HepG2 (cell line): ENCODE results near the gene CFD. TPM values are rescaled to one million over a fixed set of nuclear protein-coding genes. Genes with fewer than 3 reads are reported as not detected.

Experiments used
- ATAC-seq: fragments of 200-7000 bp; cut with Tn5 transposase; 3 replicates; pipeline ENCODE4 v1.9.1; 2020; ENCODE audit warnings: mild to moderate bottlenecking, moderate library complexity
- BruUV-seq: library from RNA; stranded (reverse); fragments of 400-500 nt; replicated peaks from 2 replicates; lab custom pipeline; 2021; lab: Mats Ljungman, UMichigan
- CTCF ChIA-PET: fragments of 300-600 bp; formaldehyde crosslinking; extraction: SDS; loops from one replicate; lab custom pipeline; 2021; ENCODE audit warnings: low total read pairs, inconsistent platforms, low intra/inter-chr PET ratio; lab: Yijun Ruan, JAX
- POLR2A ChIA-PET: fragments of 350-600 bp; sonication (Branson Sonifier 250); formaldehyde crosslinking; loops from one replicate; lab custom pipeline; 2020; ENCODE audit warnings: antibody characterized with exemption, inconsistent platforms; lab: Yijun Ruan, JAX
- DNase-seq: peaks from one replicate; pipeline ENCODE4 v3.0.0-alpha.2; 2015; ENCODE audit warnings: low spot score
- FAIRE-seq: peaks from 3 replicates; lab custom pipeline; 2011; peaks lifted over from hg19 to GRCh38; lab: Jason Lieb, UNC
- H2AFZ ChIP-seq: one replicate; pipeline ENCODE4 v1.6.1; 2011; ENCODE audit warnings: low read length, inconsistent platforms
- H3K27ac ChIP-seq: fragments of 300-600 bp; 3 replicates; pipeline ENCODE4 v1.8.0; 2011; ENCODE audit warnings: mixed run types, mild to moderate bottlenecking, mixed read lengths, low read length, inconsistent platforms; ENCODE audit not compliant: insufficient read depth; ENCODE audit errors: extremely low read length
- H3K27me3 ChIP-seq, 2 experiments: fragments of 200-600 bp in 1 of 2; 2 replicates in 1 of 2; 3 replicates in 1 of 2; pipeline versions ENCODE4 v1.6.0 to v1.8.0; 2011; ENCODE audit warnings: low read length in 2 of 2, mild to moderate bottlenecking in 2 of 2, moderate library complexity in 2 of 2, inconsistent platforms in 1 of 2; ENCODE audit not compliant: insufficient read depth in 2 of 2, control insufficient read depth in 1 of 2
- H3K36me3 ChIP-seq, 2 experiments: fragments of 200-600 bp in 1 of 2; replicated peaks in 1 of 2; 2 replicates in 1 of 2; 3 replicates in 1 of 2; pipeline versions ENCODE4 v1.5.1 to v1.8.0; 2011; ENCODE audit warnings: low read length in 2 of 2, inconsistent platforms in 1 of 2; ENCODE audit not compliant: insufficient read depth in 2 of 2, control insufficient read depth in 1 of 2
- H3K4me1 ChIP-seq: 2 replicates; pipeline ENCODE4 v1.5.1; 2012; ENCODE audit warnings: low read length, inconsistent platforms; ENCODE audit not compliant: insufficient read depth
- H3K4me2 ChIP-seq: 2 replicates; pipeline ENCODE4 v1.6.0; 2011; ENCODE audit warnings: low read depth, low read length, inconsistent platforms
- H3K4me3 ChIP-seq, 3 experiments: fragments of 200-600 bp in 1 of 3; sonication (generic), shearing (Covaris generic) in 1 of 3; replicated peaks in 1 of 3; 2 replicates each; pipeline ENCODE4 v1.5.1; 2011 to 2016; ENCODE audit warnings: low read length in 3 of 3, inconsistent platforms in 2 of 3, low read depth in 2 of 3, mild to moderate bottlenecking in 2 of 3, control low read depth in 1 of 3, mixed read lengths in 1 of 3; ENCODE audit not compliant: insufficient read depth in 1 of 3
- H3K79me2 ChIP-seq: one replicate; pipeline ENCODE4 v1.6.1; 2011; ENCODE audit warnings: low read length, inconsistent platforms; ENCODE audit not compliant: insufficient read depth
- H3K9ac ChIP-seq: 2 replicates; pipeline ENCODE4 v1.6.0; 2011; ENCODE audit warnings: mild to moderate bottlenecking, low read depth, low read length, inconsistent platforms; ENCODE audit not compliant: insufficient read depth
- H3K9me3 ChIP-seq: 2 replicates; pipeline ENCODE4 v1.5.1; 2012; ENCODE audit warnings: mild to moderate bottlenecking, low read length
- H4K20me1 ChIP-seq: 2 replicates; pipeline ENCODE4 v1.6.0; 2011; ENCODE audit warnings: inconsistent platforms, mild to moderate bottlenecking, low read length, moderate library complexity; ENCODE audit not compliant: insufficient read depth
- AGO1 ChIP-seq: fragments of 200-400 bp; formaldehyde crosslinking; IDR thresholded peaks from 2 replicates; pipeline ENCODE4 v1.6.1; 2017; ENCODE audit warnings: mild to moderate bottlenecking, low read depth, low read length, moderate library complexity; ENCODE audit not compliant: poor library complexity, severe bottlenecking
- AGO2 ChIP-seq: fragments of 200-400 bp; formaldehyde crosslinking; optimal IDR thresholded peaks from 2 replicates; pipeline ENCODE3; 2017; ENCODE audit warnings: mild to moderate bottlenecking, low read depth, low read length, moderate library complexity
- CENPX ChIP-seq: sonication (generic); formaldehyde crosslinking; IDR thresholded peaks from 2 replicates; pipeline ENCODE4 v1.9.0; 2021; ENCODE audit warnings: mild to moderate bottlenecking, missing genetic modification reagents, moderate library complexity
- KLF11 ChIP-seq: IDR thresholded peaks from 2 replicates; pipeline ENCODE4 v1.6.1; 2016; ENCODE audit warnings: missing compliant biosample characterization
- NPAS2 ChIP-seq: sonication (generic); formaldehyde crosslinking; IDR thresholded peaks from 2 replicates; pipeline ENCODE4 v1.8.0; 2022; ENCODE audit warnings: mild to moderate bottlenecking, missing genetic modification reagents, borderline replicate concordance
- RBFOX2 ChIP-seq: fragments of 200-400 bp; formaldehyde crosslinking; IDR thresholded peaks from 2 replicates; pipeline ENCODE4 v1.6.1; 2017; ENCODE audit warnings: low read depth, mild to moderate bottlenecking, low read length
- RBM22 ChIP-seq: fragments of 200-400 bp; formaldehyde crosslinking; optimal IDR thresholded peaks from 2 replicates; pipeline ENCODE3; 2017; ENCODE audit warnings: mild to moderate bottlenecking, low read length, moderate library complexity
- SP4 ChIP-seq: sonication (generic); formaldehyde crosslinking; IDR thresholded peaks from 2 replicates; pipeline ENCODE4 v1.8.1; 2023; ENCODE audit warnings: mild to moderate bottlenecking, missing genetic modification reagents
- U2AF2 ChIP-seq: fragments of 200-400 bp; formaldehyde crosslinking; IDR thresholded peaks from 2 replicates; pipeline ENCODE4 v1.6.1; 2017; ENCODE audit warnings: low read depth, mild to moderate bottlenecking, low read length
- ZFP41 ChIP-seq: sonication (generic); formaldehyde crosslinking; IDR thresholded peaks from 2 replicates; pipeline ENCODE4 v1.4.0; 2020; ENCODE audit warnings: mild to moderate bottlenecking, missing genetic modification reagents, borderline replicate concordance
- ZSCAN22 ChIP-seq: sonication (generic); formaldehyde crosslinking; IDR thresholded peaks from 2 replicates; pipeline ENCODE4 v1.4.0; 2020; ENCODE audit warnings: mild to moderate bottlenecking, missing genetic modification reagents
- WGBS: methylation state at CpG from one replicate; pipeline ENCODE4 v1.1.6; 2017; ENCODE audit warnings: low lambda C conversion rate; 5-methylcytosine and 5-hydroxymethylcytosine counted together
- in situ Hi-C: cut with HindIII; loops from 2 replicates; pipeline ENCODE4 v1.10.0; 2017; ENCODE audit warnings: low pct_unique_long_range_greater_than_20kb; ENCODE audit not compliant: extremely low pct_ligation_motif_present
- intact Hi-C: fragments of 100-400 bp; cut with micrococcal nuclease; formaldehyde crosslinking; loops from one replicate; pipeline ENCODE4 v1.10.0; 2022; ENCODE audit not compliant: unreplicated experiment
- polyA plus RNA-seq, 8 experiments: library from polyadenylated mRNA; depleted of rRNA in 3 of 8; stranded (reverse) in 7 of 8; unstranded in 1 of 8; fragments of >200 nt; fragmentation: Illumina TruSeq in 4 of 8; extraction: Trizol in 4 of 8; gene quantifications; 2 replicates each; pipeline versions ENCODE4 v1.2.1 to v1.2.3, GENCODE V29; 2011 to 2016; ENCODE audit warnings: low read depth in 4 of 8, missing spikeins in 1 of 8, mixed read lengths in 1 of 8; ENCODE audit not compliant: insufficient read depth in 1 of 8
- total RNA-seq, 5 experiments: library from RNA; depleted of rRNA; stranded (reverse); fragments of >200 nt; fragmentation: Illumina TruSeq; extraction: Trizol; gene quantifications; 2 replicates each; pipeline ENCODE4 v1.2.3, GENCODE V29; 2016; ENCODE audit warnings: low read depth in 1 of 5
- TF ChIP-seq, protein P1 (sequence below): sonication (generic); formaldehyde crosslinking; conservative IDR thresholded peaks from 2 replicates; pipeline ENCODE4 v1.5.0; 2020; ENCODE audit warnings: missing genetic modification reagents
- TF ChIP-seq, protein P2 (sequence below): sonication (generic); formaldehyde crosslinking; IDR thresholded peaks from 2 replicates; pipeline ENCODE4 v1.5.1; 2020; ENCODE audit warnings: missing genetic modification reagents, mild to moderate bottlenecking, borderline replicate concordance
- TF ChIP-seq, protein P3 (sequence below): sonication (generic); formaldehyde crosslinking; conservative IDR thresholded peaks from 2 replicates; pipeline ENCODE4 v1.8.0; 2022; ENCODE audit warnings: mild to moderate bottlenecking, moderate library complexity, missing genetic modification reagents

The CFD gene
- total and polyA plus RNA-seq, 2 of the 13 experiments (the other 11 are each of a cell fraction or from before 2014, with no cell fraction given): 2.3 to 4.6 TPM

DNA sequence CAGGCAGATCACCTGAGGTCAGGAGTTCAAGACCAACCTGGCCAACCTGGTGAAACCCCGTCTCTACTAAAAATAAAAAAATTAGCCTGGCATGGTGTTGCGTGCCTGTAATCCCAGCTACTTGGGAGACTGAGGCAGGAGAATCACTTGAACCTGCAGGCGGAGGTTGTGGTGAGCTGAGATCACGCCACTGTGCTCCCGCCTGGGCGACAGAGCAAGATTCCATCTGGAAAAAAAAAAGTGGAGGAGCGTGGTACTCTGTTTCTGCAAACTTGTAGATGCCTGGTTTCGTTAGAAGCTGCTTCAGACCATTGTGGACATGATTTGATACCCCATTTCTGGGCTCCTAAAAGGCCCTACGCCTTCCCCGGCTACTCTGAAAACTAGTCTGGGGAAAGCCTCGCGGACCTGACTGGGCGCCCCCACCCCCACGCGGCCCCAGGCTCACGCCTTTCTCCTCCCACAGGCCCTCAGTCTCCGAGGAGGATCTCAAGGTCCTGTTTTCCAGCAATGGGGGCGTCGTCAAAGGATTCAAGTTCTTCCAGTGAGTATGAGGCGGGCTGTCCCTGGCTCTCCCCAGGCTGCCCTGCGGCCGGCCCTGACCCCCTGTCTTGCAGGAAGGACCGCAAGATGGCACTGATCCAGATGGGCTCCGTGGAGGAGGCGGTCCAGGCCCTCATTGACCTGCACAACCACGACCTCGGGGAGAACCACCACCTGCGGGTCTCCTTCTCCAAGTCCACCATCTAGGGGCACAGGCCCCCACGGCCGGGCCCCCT is 49.2 kb upstream of the CFD start (continued):
- TF ChIP-seq, protein P1, sequence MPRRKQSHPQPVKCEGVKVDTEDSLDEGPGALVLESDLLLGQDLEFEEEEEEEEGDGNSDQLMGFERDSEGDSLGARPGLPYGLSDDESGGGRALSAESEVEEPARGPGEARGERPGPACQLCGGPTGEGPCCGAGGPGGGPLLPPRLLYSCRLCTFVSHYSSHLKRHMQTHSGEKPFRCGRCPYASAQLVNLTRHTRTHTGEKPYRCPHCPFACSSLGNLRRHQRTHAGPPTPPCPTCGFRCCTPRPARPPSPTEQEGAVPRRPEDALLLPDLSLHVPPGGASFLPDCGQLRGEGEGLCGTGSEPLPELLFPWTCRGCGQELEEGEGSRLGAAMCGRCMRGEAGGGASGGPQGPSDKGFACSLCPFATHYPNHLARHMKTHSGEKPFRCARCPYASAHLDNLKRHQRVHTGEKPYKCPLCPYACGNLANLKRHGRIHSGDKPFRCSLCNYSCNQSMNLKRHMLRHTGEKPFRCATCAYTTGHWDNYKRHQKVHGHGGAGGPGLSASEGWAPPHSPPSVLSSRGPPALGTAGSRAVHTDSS (CRISPR knock-in tag): no peak
- peak; percentile 83 for TF ChIP-seq RBM22
- TF ChIP-seq, protein P2, sequence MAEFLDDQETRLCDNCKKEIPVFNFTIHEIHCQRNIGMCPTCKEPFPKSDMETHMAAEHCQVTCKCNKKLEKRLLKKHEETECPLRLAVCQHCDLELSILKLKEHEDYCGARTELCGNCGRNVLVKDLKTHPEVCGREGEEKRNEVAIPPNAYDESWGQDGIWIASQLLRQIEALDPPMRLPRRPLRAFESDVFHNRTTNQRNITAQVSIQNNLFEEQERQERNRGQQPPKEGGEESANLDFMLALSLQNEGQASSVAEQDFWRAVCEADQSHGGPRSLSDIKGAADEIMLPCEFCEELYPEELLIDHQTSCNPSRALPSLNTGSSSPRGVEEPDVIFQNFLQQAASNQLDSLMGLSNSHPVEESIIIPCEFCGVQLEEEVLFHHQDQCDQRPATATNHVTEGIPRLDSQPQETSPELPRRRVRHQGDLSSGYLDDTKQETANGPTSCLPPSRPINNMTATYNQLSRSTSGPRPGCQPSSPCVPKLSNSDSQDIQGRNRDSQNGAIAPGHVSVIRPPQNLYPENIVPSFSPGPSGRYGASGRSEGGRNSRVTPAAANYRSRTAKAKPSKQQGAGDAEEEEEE (CRISPR knock-in tag): no peak

DNA sequence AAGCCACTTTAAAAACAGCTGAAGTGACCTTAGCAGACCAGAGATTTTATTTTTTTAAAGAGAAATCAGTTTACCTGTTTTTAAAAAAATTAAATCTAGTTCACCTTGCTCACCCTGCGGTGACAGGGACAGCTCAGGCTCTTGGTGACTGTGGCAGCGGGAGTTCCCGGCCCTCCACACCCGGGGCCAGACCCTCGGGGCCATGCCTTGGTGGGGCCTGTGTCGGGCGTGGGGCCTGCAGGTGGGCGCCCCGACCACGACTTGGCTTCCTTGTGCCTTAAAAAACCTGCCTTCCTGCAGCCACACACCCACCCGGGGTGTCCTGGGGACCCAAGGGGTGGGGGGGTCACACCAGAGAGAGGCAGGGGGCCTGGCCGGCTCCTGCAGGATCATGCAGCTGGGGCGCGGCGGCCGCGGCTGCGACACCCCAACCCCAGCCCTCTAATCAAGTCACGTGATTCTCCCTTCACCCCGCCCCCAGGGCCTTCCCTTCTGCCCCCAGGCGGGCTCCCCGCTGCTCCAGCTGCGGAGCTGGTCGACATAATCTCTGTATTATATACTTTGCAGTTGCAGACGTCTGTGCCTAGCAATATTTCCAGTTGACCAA is 48.5 kb upstream of the CFD start:
- FAIRE-seq: no peak
- POLR2A ChIA-PET: no interaction called here

More for the DNA sequence above, 48.5 kb upstream of the CFD start:
- in situ Hi-C loops (no loop called here), intact Hi-C loops (no loop called here)
- DNase-seq (no peak), ATAC-seq (no peak)
- Histone ChIP-seq H4K20me1 (peaks cover 47% of the 10 kb centered on the region), H3K9me3 (no peaks in the 10 kb centered on the region), H3K79me2 (peaks cover 18% of the 10 kb centered on the region), H3K9ac (no peak overlapping the region), H3K27ac (no peak overlapping the region), H2AFZ (no peak overlapping the region), H3K4me2 (no peak overlapping the region), H3K4me3 (no peak overlapping the region), H3K36me3 (peaks cover 30 to 58% of the 10 kb centered on the region in 2 experiments; a peak in 4 of 5 replicates), H3K27me3 (no peaks in the 10 kb centered on the region), H3K4me1 (no peaks in the 10 kb centered on the region)
- CTCF ChIA-PET: no interaction called here
- BruUV-seq: no TSS peak
- 95% methylated on average over 11 of the region's 25 CpGs for WGBS
- no peak for TF ChIP-seq ZFP41
- peak; percentile 65 for TF ChIP-seq AGO2
- TF ChIP-seq, protein P3, sequence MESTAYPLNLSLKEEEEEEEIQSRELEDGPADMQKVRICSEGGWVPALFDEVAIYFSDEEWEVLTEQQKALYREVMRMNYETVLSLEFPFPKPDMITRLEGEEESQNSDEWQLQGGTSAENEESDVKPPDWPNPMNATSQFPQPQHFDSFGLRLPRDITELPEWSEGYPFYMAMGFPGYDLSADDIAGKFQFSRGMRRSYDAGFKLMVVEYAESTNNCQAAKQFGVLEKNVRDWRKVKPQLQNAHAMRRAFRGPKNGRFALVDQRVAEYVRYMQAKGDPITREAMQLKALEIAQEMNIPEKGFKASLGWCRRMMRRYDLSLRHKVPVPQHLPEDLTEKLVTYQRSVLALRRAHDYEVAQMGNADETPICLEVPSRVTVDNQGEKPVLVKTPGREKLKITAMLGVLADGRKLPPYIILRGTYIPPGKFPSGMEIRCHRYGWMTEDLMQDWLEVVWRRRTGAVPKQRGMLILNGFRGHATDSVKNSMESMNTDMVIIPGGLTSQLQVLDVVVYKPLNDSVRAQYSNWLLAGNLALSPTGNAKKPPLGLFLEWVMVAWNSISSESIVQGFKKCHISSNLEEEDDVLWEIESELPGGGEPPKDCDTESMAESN (CRISPR knock-in tag): no peak
- no peak for TF ChIP-seq NPAS2
- no peak for TF ChIP-seq CENPX (CRISPR knock-in tag)
- no peak for TF ChIP-seq U2AF2
- no peak for TF ChIP-seq SP4
- TF ChIP-seq RBFOX2: peak; percentile 60
- peak; percentile 6 for TF ChIP-seq RBM22
- TF ChIP-seq KLF11 (CRISPR knock-in tag): no peak
- TF ChIP-seq ZSCAN22 (CRISPR knock-in tag): no peak
- peak; percentile 29 for TF ChIP-seq AGO1
